SK-N-SH treated with all-trans-retinoic acid at 6 μM for 48 hours (cell line): ENCODE results near the gene SLC51A.

ENCODE experiments used
- ATAC-seq: fragments of 200-7000 bp; cut with Tn5 transposase; 3 replicates; pipeline ENCODE4 v1.9.1; 2020; ENCODE audit warnings: mild to moderate bottlenecking, moderate library complexity
- ARNTL ChIP-seq: fragments of 450-650 bp; formaldehyde crosslinking; IDR thresholded peaks from 2 replicates; pipeline ENCODE4 v1.5.0; 2020; ENCODE audit warnings: low read depth, mild to moderate bottlenecking, moderate library complexity, borderline replicate concordance
- BACH2 ChIP-seq: fragments of 250-450 bp; sonication (Bioruptor Pico); IDR thresholded peaks from 2 replicates; pipeline ENCODE4 v1.9.0; 2021; ENCODE audit warnings: mild to moderate bottlenecking, borderline replicate concordance
- CSDC2 ChIP-seq: fragments of 250-450 bp; sonication (Bioruptor Pico); IDR thresholded peaks from 2 replicates; pipeline ENCODE4 v1.5.0; 2020; ENCODE audit warnings: mild to moderate bottlenecking, moderate library complexity
- CSRNP3 ChIP-seq: fragments of 250-450 bp; sonication (Bioruptor Pico); IDR thresholded peaks from 2 replicates; pipeline ENCODE4 v1.5.1; 2021; ENCODE audit warnings: mild to moderate bottlenecking, moderate library complexity
- ESRRG ChIP-seq: fragments of 250-450 bp; sonication (Bioruptor Pico); IDR thresholded peaks from 2 replicates; pipeline ENCODE4 v1.6.1; 2021; ENCODE audit warnings: mild to moderate bottlenecking
- GLIS3 ChIP-seq: fragments of 250-450 bp; sonication (Bioruptor Pico); IDR thresholded peaks from 2 replicates; pipeline ENCODE4 v1.5.0; 2020; ENCODE audit warnings: mild to moderate bottlenecking, moderate library complexity
- ISL1 ChIP-seq: fragments of 250-450 bp; sonication (Bioruptor Pico); IDR thresholded peaks from 2 replicates; pipeline ENCODE4 v2.1.2; 2022; ENCODE audit warnings: mild to moderate bottlenecking, moderate library complexity
- OSR1 ChIP-seq: fragments of 250-450 bp; sonication (Bioruptor Pico); IDR thresholded peaks from 2 replicates; pipeline ENCODE4 v1.8.0; 2022; ENCODE audit warnings: moderate library complexity, mild to moderate bottlenecking, inconsistent platforms
- POU6F1 ChIP-seq: fragments of 250-450 bp; sonication (Bioruptor Pico); IDR thresholded peaks from 2 replicates; pipeline ENCODE4 v1.8.0; 2021; ENCODE audit warnings: low read depth, mild to moderate bottlenecking, moderate library complexity, borderline replicate concordance
- PPARA ChIP-seq: fragments of 250-450 bp; sonication (Bioruptor Pico); IDR thresholded peaks from 2 replicates; pipeline ENCODE4 v1.5.0; 2020; ENCODE audit warnings: mild to moderate bottlenecking, borderline replicate concordance
- TCF4 ChIP-seq: fragments of 250-450 bp; sonication (Bioruptor Pico); IDR thresholded peaks from 2 replicates; pipeline ENCODE4 v1.8.0; 2021; ENCODE audit warnings: mild to moderate bottlenecking, moderate library complexity, borderline replicate concordance
- TOX ChIP-seq: fragments of 250-450 bp; sonication (Bioruptor Pico); IDR thresholded peaks from 2 replicates; pipeline ENCODE4 v1.8.0; 2021; ENCODE audit warnings: mild to moderate bottlenecking, moderate library complexity, borderline replicate concordance
- TSHZ2 ChIP-seq: fragments of 250-450 bp; sonication (Bioruptor Pico); IDR thresholded peaks from 2 replicates; pipeline ENCODE4 v1.5.0; 2020; ENCODE audit warnings: mild to moderate bottlenecking, moderate library complexity
- ZC3H10 ChIP-seq: fragments of 250-450 bp; sonication (Bioruptor Pico); IDR thresholded peaks from 2 replicates; pipeline ENCODE4 v1.5.1; 2021; ENCODE audit warnings: mild to moderate bottlenecking, moderate library complexity
- ZFP30 ChIP-seq: fragments of 450-650 bp; formaldehyde crosslinking; IDR thresholded peaks from 2 replicates; pipeline ENCODE4 v1.5.0; 2022; ENCODE audit warnings: mild to moderate bottlenecking, moderate library complexity
- ZNF565 ChIP-seq: fragments of 450-650 bp; formaldehyde crosslinking; conservative IDR thresholded peaks from 2 replicates; pipeline ENCODE4 v1.5.0; 2020; ENCODE audit warnings: low read depth, mild to moderate bottlenecking, moderate library complexity
- ZNF70 ChIP-seq: fragments of 450-650 bp; formaldehyde crosslinking; IDR thresholded peaks from 2 replicates; pipeline ENCODE4 v1.5.0; 2020; ENCODE audit warnings: mild to moderate bottlenecking, moderate library complexity
- ZNF8 ChIP-seq: fragments of 450-650 bp; formaldehyde crosslinking; IDR thresholded peaks from 2 replicates; pipeline ENCODE4 v1.5.0; 2020; ENCODE audit warnings: mild to moderate bottlenecking, moderate library complexity
- TF ChIP-seq, protein P1 (sequence below): fragments of 250-450 bp; sonication (Bioruptor Pico); IDR thresholded peaks from 2 replicates; pipeline ENCODE4 v1.5.1; 2020; ENCODE audit warnings: low read depth, mild to moderate bottlenecking, moderate library complexity

Gene SLC51A

GRCh38 chr3:196237203-196237602 is 20.9 kb downstream of the SLC51A start:
- no peak for ATAC-seq
- TF ChIP-seq ZNF8 (CRISPR knock-in tag): no peak
- no peak for TF ChIP-seq CSDC2 (CRISPR knock-in tag)
- no peak for TF ChIP-seq ZNF565 (CRISPR knock-in tag)
- no peak for TF ChIP-seq CSRNP3 (CRISPR knock-in tag)

GRCh38 chr3:196238612-196239560 is 22.6 kb downstream of the SLC51A start:
- no peak for TF ChIP-seq PPARA
- TF ChIP-seq ZNF8 (CRISPR knock-in tag): no peak
- TF ChIP-seq POU6F1 (CRISPR knock-in tag): no peak
- TF ChIP-seq CSRNP3 (CRISPR knock-in tag): no peak
- no peak for TF ChIP-seq OSR1 (CRISPR knock-in tag)
- no peak for TF ChIP-seq ISL1 (CRISPR knock-in tag)
- TF ChIP-seq CSDC2 (CRISPR knock-in tag): no peak
- TF ChIP-seq TOX (CRISPR knock-in tag): no peak
- TF ChIP-seq ZFP30 (CRISPR knock-in tag): no peak
- no peak for TF ChIP-seq ZNF70 (CRISPR knock-in tag)
- TF ChIP-seq, protein P1, sequence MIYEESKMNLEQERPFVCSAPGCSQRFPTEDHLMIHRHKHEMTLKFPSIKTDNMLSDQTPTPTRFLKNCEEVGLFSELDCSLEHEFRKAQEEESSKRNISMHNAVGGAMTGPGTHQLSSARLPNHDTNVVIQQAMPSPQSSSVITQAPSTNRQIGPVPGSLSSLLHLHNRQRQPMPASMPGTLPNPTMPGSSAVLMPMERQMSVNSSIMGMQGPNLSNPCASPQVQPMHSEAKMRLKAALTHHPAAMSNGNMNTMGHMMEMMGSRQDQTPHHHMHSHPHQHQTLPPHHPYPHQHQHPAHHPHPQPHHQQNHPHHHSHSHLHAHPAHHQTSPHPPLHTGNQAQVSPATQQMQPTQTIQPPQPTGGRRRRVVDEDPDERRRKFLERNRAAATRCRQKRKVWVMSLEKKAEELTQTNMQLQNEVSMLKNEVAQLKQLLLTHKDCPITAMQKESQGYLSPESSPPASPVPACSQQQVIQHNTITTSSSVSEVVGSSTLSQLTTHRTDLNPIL (CRISPR knock-in tag): no peak
- TF ChIP-seq ARNTL (CRISPR knock-in tag): no peak
- TF ChIP-seq TCF4 (CRISPR knock-in tag): no peak
- TF ChIP-seq ESRRG: no peak
- no peak for TF ChIP-seq GLIS3 (CRISPR knock-in tag)
- TF ChIP-seq ZNF565 (CRISPR knock-in tag): no peak
- no peak for TF ChIP-seq BACH2 (CRISPR knock-in tag)
- no peak for ATAC-seq

DNA sequence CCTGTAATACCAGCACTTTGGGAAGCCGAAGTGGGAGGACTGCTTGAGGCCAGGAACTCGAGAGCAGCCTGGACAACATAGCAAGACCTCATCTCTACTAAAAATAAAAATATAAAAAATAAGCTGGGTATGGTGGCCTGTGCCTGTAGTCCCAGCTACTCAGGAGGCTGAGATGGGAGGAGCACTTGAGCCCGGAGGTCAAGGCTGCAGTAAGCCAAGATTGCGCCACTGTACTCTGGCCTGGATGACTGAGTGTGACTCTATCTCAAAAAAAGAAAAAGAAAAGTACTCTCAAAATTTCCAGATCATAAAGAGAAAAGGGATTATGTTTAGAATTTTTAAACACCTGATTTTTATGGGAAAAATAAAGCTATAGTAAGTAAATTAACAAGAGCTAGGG is 24.1 kb downstream of the SLC51A start:
- no peak for TF ChIP-seq TCF4 (CRISPR knock-in tag)
- no peak for TF ChIP-seq ZNF8 (CRISPR knock-in tag)
- no peak for TF ChIP-seq ZC3H10 (CRISPR knock-in tag)
- no peak for TF ChIP-seq TSHZ2 (CRISPR knock-in tag)
- no peak for TF ChIP-seq GLIS3 (CRISPR knock-in tag)
- ATAC-seq: no peak
